NCI-H69 (cell line): ENCODE data around the gene RHOBTB3.

Experiments
- DNase-seq: peaks from one replicate; lab custom pipeline; 2025; lab: John Stamatoyannopoulos, UW

The RHOBTB3 gene

GRCh38 chr5:95841914-95842812 is 111.0 kb downstream of the RHOBTB3 start:
- DNase-seq = no peak

GRCh38 chr5:95842854-95843544 is 111.9 kb downstream of the RHOBTB3 start:
- no peak for DNase-seq

- DNase-seq = peak; percentile 42
Observed at GRCh38 chr5:95843733-95844223, 112.6 kb downstream of the RHOBTB3 start.

- DNase-seq = no peak
Observed at GRCh38 chr5:95845391-95845790, 114.3 kb downstream of the RHOBTB3 start.
